Astrocyte of the spinal cord (primary cell): ENCODE data around the gene CCND3.

ENCODE experiments used
- DNase-seq: peaks from one replicate; pipeline ENCODE4 v3.0.0; 2011; ENCODE audit warnings: low read depth, low spot score
- H3K4me3 ChIP-seq: 2 replicates; pipeline ENCODE4 v1.5.1; 2011; ENCODE audit warnings: low read depth, mild to moderate bottlenecking, low read length, moderate library complexity
- CTCF ChIP-seq: IDR thresholded peaks from 2 replicates; pipeline ENCODE4 v1.5.1; 2012; ENCODE audit warnings: low read depth, mild to moderate bottlenecking, low read length, inconsistent platforms
- in situ Hi-C: cut with HindIII; loops from 2 replicates; pipeline ENCODE4 v1.10.0; 2017; ENCODE audit warnings: low sequenced_read_pairs

Gene CCND3

GRCh38 chr6:41964201-41964887 lies 22.7 kb upstream of the CCND3 start:
- in situ Hi-C loops: no loop called here
- DNase-seq: no peak

GRCh38 chr6:41963371-41963770 lies 21.8 kb upstream of the CCND3 start:
- in situ Hi-C loops: no loop called here
- DNase-seq: no peak
- no peak for TF ChIP-seq CTCF
- no peak overlapping the region for H3K4me3 ChIP-seq

More at GRCh38 chr6:41964201-41964887, 22.7 kb upstream of the CCND3 start:
- no peak for TF ChIP-seq CTCF
- no peak overlapping the region for H3K4me3 ChIP-seq

- in situ Hi-C loops: no loop called here
- no peak overlapping the region for H3K4me3 ChIP-seq
- no peak for DNase-seq
- no peak for TF ChIP-seq CTCF
Observed at GRCh38 chr6:41960028-41960427, 18.4 kb upstream of the CCND3 start.

GRCh38 chr6:41958022-41958856 lies 16.6 kb upstream of the CCND3 start:
- in situ Hi-C loops: no loop called here
- DNase-seq: no peak

GRCh38 chr6:41957117-41957516 lies 15.5 kb upstream of the CCND3 start:
- in situ Hi-C loops: no loop called here
- no peak for DNase-seq
- H3K4me3 ChIP-seq: no peak overlapping the region
- no peak for TF ChIP-seq CTCF

More at GRCh38 chr6:41958022-41958856, 16.6 kb upstream of the CCND3 start:
- no peak overlapping the region for H3K4me3 ChIP-seq
- no peak for TF ChIP-seq CTCF

GRCh38 chr6:41955412-41955811 lies 13.8 kb upstream of the CCND3 start:
- no peak for DNase-seq
- no peak overlapping the region for H3K4me3 ChIP-seq
- no peak for TF ChIP-seq CTCF
- in situ Hi-C loops: no loop called here
